GM12874 (cell line): ENCODE results near the gene ABCC4.

ENCODE experiments used
- CTCF ChIP-seq: IDR thresholded peaks from 2 replicates; pipeline ENCODE4 v1.5.1; 2011; ENCODE audit warnings: low read depth, mild to moderate bottlenecking, control low read depth, low read length, moderate library complexity; ENCODE audit not compliant: insufficient read depth

Gene ABCC4

GRCh38 chr13:95258619-95259194, 42.5 kb downstream of the ABCC4 start:
- TF ChIP-seq CTCF = no peak

- no peak for TF ChIP-seq CTCF
Observed at GRCh38 chr13:95258098-95258497, 43.2 kb downstream of the ABCC4 start.

GRCh38 chr13:95256091-95256490, 45.2 kb downstream of the ABCC4 start:
- TF ChIP-seq CTCF = no peak

- TF ChIP-seq CTCF = no peak
Observed at GRCh38 chr13:95255072-95255732, 46.0 kb downstream of the ABCC4 start.

- no peak for TF ChIP-seq CTCF
Observed at GRCh38 chr13:95254339-95254738, 46.9 kb downstream of the ABCC4 start.

GRCh38 chr13:95253033-95253432, 48.2 kb downstream of the ABCC4 start:
- no peak for TF ChIP-seq CTCF

- no peak for TF ChIP-seq CTCF
Observed at GRCh38 chr13:95251641-95252040, 49.6 kb downstream of the ABCC4 start.
